NCI-H748 (cell line): ENCODE measurements around the gene COL5A1.

Source experiments
- DNase-seq: peaks from one replicate; lab custom pipeline; 2025; ENCODE audit not compliant: unreplicated experiment; lab: John Stamatoyannopoulos, UW

Gene COL5A1

GRCh38 chr9:134830126-134830525 lies 188.5 kb downstream of the COL5A1 start:
- no peak for DNase-seq

- no peak for DNase-seq
These were observed 189.5 kb downstream of the COL5A1 start for GRCh38 chr9:134830926-134831720.

GRCh38 chr9:134832471-134832870 lies 190.9 kb downstream of the COL5A1 start:
- DNase-seq, result no peak

GRCh38 chr9:134833294-134833880 lies 191.8 kb downstream of the COL5A1 start:
- DNase-seq, result no peak

- no peak for DNase-seq
These were observed 192.8 kb downstream of the COL5A1 start for GRCh38 chr9:134834217-134834956.

GRCh38 chr9:134834957-134835419 lies 193.4 kb downstream of the COL5A1 start:
- DNase-seq, result no peak

GRCh38 chr9:134835448-134835847 lies 193.8 kb downstream of the COL5A1 start:
- no peak for DNase-seq

- no peak for DNase-seq
These were observed 194.4 kb downstream of the COL5A1 start for GRCh38 chr9:134835987-134836386.

- no peak for DNase-seq
These were observed 194.9 kb downstream of the COL5A1 start for GRCh38 chr9:134836406-134836970.

GRCh38 chr9:134837529-134837928 lies 195.9 kb downstream of the COL5A1 start:
- DNase-seq, result no peak

- no peak for DNase-seq
These were observed 197.2 kb downstream of the COL5A1 start for GRCh38 chr9:134838651-134839454.

- no peak for DNase-seq
These were observed 198.0 kb downstream of the COL5A1 start for GRCh38 chr9:134839455-134840125.

- no peak for DNase-seq
These were observed 198.9 kb downstream of the COL5A1 start for GRCh38 chr9:134840511-134840910.

GRCh38 chr9:134841180-134841904 lies 199.7 kb downstream of the COL5A1 start:
- no peak for DNase-seq

- no peak for DNase-seq
These were observed 200.7 kb downstream of the COL5A1 start for GRCh38 chr9:134842321-134842720.

- no peak for DNase-seq
These were observed 202.1 kb downstream of the COL5A1 start for GRCh38 chr9:134843740-134844139.

GRCh38 chr9:134844821-134845220 lies 203.2 kb downstream of the COL5A1 start:
- no peak for DNase-seq

- DNase-seq, result no peak
These were observed 204.6 kb downstream of the COL5A1 start for GRCh38 chr9:134846187-134846586.

- no peak for DNase-seq
These were observed 205.1 kb downstream of the COL5A1 start for GRCh38 chr9:134846699-134847098.
